Measurements from ENCODE around the gene WRNIP1. TPM values are rescaled to one million over a fixed set of nuclear protein-coding genes. Genes with fewer than 3 reads are reported as not detected.

The WRNIP1 gene
- total RNA-seq, 1 donor from 2014 or later, result 40.4 TPM

- no peaks in the 10 kb centered on the region for H3K4me1 Mint-ChIP-seq (ENCODE audit: low read depth)
Measured at GRCh38 chr6:2784930-2785329, 19.7 kb downstream of the WRNIP1 start.

GRCh38 chr6:2786269-2786668 lies 21.1 kb downstream of the WRNIP1 start:
- Mint-ChIP-seq H3K4me3 (ENCODE audit: low read depth) (no peak overlapping the region), H3K9me3 (ENCODE audit: low read depth) (peaks cover 3% of the 10 kb centered on the region), H3K27me3 (no peaks in the 10 kb centered on the region), H3K36me3 (ENCODE audit: insufficient read depth) (peaks cover 14% of the 10 kb centered on the region), H3K4me1 (ENCODE audit: low read depth) (peaks cover 1% of the 10 kb centered on the region), H3K27ac (no peak overlapping the region)
- TF ChIP-seq CTCF (IDR thresholded peaks at IDR 0.05; ENCODE audit: unreplicated experiment), result no peak
- no peak for DNase-seq (ENCODE audit: low spot score, unreplicated experiment)

More at GRCh38 chr6:2784930-2785329, 19.7 kb downstream of the WRNIP1 start:
- peaks cover 14% of the 10 kb centered on the region for H3K36me3 Mint-ChIP-seq (ENCODE audit: insufficient read depth)
- no peak for DNase-seq (ENCODE audit: low spot score, unreplicated experiment)
- peak overlapping the region; percentile 23 for H3K27ac Mint-ChIP-seq
- no peak overlapping the region for H3K4me3 Mint-ChIP-seq (ENCODE audit: low read depth)
- peaks cover 3% of the 10 kb centered on the region for H3K9me3 Mint-ChIP-seq (ENCODE audit: low read depth)
- TF ChIP-seq CTCF (IDR thresholded peaks at IDR 0.05; ENCODE audit: unreplicated experiment), result no peak
- H3K27me3 Mint-ChIP-seq, result no peaks in the 10 kb centered on the region

- peak; percentile 43 for DNase-seq (ENCODE audit: low spot score, unreplicated experiment)
- H3K9me3 Mint-ChIP-seq (ENCODE audit: low read depth), result peaks cover 3% of the 10 kb centered on the region
- peaks cover 3% of the 10 kb centered on the region for H3K4me1 Mint-ChIP-seq (ENCODE audit: low read depth)
- peak overlapping the region; percentile 93 for H3K27ac Mint-ChIP-seq
- peak; percentile 83 for TF ChIP-seq CTCF (IDR thresholded peaks at IDR 0.05; ENCODE audit: unreplicated experiment)
- peaks cover 9% of the 10 kb centered on the region for H3K36me3 Mint-ChIP-seq (ENCODE audit: insufficient read depth)
- H3K27me3 Mint-ChIP-seq, result no peaks in the 10 kb centered on the region
- H3K4me3 Mint-ChIP-seq (ENCODE audit: low read depth), result no peak overlapping the region
Measured at GRCh38 chr6:2790588-2791449, 25.6 kb downstream of the WRNIP1 start.

DNA sequence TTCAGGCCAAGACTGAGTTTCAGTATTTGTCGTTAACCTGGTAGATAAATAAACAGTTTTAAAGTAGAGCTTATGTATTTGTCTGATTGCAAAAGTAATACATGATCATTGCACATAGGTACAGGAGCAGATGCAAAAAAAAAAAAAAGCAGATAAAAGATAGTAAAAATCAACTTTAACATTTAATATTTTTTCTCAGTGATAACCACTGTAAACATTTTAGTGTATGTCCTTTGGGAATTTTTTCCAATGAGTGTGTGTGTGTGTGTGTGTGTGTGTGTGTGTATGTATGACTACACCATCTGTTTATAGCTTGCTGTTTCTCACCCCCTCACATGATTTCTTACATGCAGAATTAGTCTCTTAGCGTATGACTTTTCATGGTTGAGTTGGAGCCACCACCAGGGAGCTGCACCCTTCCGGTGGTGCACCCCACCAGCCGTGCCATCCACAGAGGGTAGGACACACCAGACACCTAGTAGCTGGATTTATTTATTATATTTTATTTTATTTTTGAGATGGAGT lies 26.3 kb downstream of the WRNIP1 start:
- Mint-ChIP-seq H3K27me3 (no peaks in the 10 kb centered on the region), H3K27ac (peak overlapping the region; percentile 93), H3K9me3 (ENCODE audit: low read depth) (peaks cover 3% of the 10 kb centered on the region), H3K36me3 (ENCODE audit: insufficient read depth) (peaks cover 9% of the 10 kb centered on the region), H3K4me1 (ENCODE audit: low read depth) (peaks cover 3% of the 10 kb centered on the region), H3K4me3 (ENCODE audit: low read depth) (no peak overlapping the region)
- TF ChIP-seq CTCF (IDR thresholded peaks at IDR 0.05; ENCODE audit: unreplicated experiment), result no peak
- no peak for DNase-seq (ENCODE audit: low spot score, unreplicated experiment)

DNA sequence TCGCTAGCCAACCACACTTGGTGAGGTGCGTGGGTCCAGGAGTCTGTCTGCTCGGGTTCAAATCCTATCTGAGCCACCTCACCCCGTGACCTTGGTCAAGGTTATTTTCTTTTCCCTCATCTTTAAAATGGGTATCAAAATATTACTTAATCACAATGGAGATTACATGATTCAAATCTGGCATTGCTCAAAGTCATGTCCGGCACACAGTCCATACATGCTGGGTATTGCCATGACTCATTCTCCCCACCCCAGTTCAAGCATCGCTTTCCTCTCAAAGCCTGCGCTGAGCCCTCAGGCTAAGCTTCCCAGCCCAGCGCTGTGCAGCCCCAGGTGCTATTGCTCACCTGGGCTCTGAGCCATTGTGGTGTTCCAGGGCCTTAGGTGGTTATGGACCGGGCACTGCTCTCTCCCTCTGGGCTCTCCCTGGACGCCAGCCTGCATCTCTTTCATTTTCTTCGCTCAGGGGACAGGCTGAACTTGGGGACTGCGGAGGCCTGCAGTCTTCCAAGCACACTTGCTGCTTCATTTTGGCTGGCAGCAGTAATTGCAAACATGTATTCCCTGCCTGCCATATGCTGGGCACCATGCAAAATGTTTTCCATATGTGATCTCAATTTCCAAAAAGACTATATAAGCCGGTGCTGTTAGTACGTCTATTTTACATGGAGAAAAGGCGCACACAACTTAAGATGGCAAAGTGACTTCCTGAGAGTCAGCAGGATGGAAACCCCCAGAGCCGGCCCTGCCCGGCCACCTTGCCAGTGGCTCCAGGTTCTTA lies 27.3 kb downstream of the WRNIP1 start:
- Mint-ChIP-seq H3K27ac (no peak overlapping the region), H3K9me3 (ENCODE audit: low read depth) (no peaks in the 10 kb centered on the region), H3K36me3 (ENCODE audit: insufficient read depth) (peaks cover 7% of the 10 kb centered on the region), H3K27me3 (no peaks in the 10 kb centered on the region), H3K4me3 (ENCODE audit: low read depth) (no peak overlapping the region), H3K4me1 (ENCODE audit: low read depth) (peaks cover 6% of the 10 kb centered on the region)
- no peak for TF ChIP-seq CTCF (IDR thresholded peaks at IDR 0.05; ENCODE audit: unreplicated experiment)
- no peak for DNase-seq (ENCODE audit: low spot score, unreplicated experiment)
